Measurements from ENCODE around the gene CFAP58.

Gene CFAP58

DNA sequence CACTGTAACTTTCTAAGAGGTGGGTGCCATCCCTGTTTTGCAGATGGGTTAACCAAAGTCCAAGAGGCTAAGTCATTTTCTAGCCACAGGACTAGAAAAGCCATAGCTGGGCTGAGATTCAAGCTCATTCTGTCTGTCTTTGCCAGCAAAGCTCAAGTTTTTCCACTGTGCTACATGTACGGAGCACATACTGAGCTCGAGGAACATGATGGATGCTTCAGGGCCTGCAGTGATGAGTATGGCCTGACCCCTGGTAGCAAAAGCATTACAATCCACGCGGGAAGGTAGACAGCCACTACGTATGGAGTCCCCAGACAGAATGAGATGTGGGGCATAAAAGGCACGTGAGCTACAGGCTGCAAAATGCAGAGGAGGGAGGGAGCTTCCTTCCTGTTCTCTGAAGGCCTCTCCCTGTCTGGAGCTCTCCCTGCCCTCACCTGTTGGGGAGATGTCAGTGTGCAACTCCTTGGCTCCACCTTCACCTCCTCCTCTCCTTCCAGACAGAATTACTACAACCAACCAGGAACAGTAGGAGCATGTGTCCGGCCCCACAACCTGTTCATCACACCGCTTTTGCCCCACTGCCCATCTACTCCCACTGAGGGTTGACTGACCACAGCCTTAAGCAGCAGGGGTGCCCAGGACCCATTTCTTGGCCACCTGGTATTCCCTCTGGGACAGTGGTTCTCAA lies 31.8 kb upstream of the CFAP58 start:
- DNase-seq, result peak; percentile 31

DNA sequence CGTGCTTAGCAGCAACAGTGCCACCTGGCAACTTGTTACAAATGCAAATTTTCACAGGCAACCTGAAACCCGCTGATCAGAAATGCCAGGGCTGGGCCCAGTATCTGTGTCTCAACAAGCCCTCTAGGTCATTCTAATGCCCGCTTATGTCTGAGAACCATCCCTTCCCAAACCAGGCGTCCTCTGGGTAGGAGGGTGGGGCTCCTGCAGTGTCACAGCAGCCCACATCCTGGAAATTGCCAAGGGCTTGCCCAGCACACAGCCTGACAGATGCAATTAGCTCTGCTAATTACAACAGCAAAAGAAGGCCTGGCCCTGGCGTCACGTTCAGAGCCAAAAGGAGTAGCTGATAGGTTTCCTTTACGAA lies 31.2 kb upstream of the CFAP58 start:
- DNase-seq, result peak; percentile 47

DNA sequence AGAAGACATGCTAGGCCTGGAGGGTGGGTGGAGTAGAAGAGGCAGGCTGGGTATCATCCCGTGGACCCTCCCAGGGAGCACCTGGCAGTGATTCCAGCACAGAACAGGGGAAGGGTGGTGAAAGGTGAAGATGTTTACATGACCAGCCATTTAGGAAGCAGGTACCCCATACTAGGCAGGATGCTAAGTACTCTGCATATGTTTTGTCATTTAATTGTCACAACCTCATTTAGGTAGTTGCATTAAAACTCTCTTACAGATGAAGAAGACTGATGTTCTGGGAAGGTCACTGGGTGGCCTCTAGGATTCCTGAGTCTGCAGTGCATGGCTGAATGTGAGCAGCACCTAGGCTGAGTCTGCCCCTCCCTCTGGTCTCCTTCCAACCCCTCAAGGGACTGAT lies 30.5 kb upstream of the CFAP58 start:
- DNase-seq, result no peak

DNA sequence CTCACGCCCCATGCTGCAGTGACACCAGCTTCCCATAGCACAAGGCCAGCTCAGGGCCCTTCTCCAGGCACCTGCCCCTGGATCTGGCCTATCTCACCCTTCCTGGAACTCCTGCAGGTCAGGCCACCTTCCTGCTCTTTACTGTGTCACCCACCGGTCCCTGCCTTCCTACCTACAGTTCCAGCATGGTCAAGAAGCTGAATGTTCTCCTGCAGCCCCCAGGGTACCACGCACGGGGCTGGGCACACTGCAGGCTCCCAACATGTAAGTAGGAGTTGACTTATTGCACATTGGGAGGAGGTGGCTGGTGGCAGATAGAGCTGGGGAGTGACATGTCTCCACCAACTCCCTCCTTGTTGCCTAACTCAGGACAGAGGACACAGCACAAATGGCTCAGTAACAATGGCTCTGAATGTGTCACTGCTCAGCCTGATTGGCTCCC lies 29.9 kb upstream of the CFAP58 start:
- no peak for DNase-seq

DNA sequence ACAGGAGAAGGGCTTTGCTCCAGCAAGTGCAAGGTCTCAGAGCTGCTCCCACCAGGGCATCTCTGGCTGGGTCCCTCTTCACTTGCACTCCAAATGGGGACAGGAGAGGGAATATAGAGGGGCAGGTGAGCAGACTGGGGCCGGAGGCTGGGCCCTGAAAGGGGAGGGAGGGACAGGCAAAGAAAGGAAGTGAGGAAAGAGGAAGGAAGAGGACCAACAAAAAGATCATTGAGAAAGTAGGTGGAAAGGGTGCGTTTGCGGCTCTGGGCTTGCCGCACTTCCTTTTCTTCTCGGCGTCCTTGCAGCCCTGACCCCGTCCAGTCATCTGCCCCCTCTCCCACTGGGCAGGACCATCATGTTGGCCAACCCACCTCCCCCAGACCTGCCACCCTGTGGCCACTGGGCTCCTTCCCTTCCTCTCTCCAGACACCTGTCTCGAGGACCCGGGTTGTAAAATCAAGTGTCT lies 29.4 kb upstream of the CFAP58 start:
- DNase-seq, result no peak

- DNase-seq, result no peak
Measured at GRCh38 chr10:104324931-104325330, 28.7 kb upstream of the CFAP58 start.

GRCh38 chr10:104325436-104326435 lies 27.9 kb upstream of the CFAP58 start:
- no peak for DNase-seq

GRCh38 chr10:104326991-104327610 lies 26.5 kb upstream of the CFAP58 start:
- DNase-seq, result no peak

DNA sequence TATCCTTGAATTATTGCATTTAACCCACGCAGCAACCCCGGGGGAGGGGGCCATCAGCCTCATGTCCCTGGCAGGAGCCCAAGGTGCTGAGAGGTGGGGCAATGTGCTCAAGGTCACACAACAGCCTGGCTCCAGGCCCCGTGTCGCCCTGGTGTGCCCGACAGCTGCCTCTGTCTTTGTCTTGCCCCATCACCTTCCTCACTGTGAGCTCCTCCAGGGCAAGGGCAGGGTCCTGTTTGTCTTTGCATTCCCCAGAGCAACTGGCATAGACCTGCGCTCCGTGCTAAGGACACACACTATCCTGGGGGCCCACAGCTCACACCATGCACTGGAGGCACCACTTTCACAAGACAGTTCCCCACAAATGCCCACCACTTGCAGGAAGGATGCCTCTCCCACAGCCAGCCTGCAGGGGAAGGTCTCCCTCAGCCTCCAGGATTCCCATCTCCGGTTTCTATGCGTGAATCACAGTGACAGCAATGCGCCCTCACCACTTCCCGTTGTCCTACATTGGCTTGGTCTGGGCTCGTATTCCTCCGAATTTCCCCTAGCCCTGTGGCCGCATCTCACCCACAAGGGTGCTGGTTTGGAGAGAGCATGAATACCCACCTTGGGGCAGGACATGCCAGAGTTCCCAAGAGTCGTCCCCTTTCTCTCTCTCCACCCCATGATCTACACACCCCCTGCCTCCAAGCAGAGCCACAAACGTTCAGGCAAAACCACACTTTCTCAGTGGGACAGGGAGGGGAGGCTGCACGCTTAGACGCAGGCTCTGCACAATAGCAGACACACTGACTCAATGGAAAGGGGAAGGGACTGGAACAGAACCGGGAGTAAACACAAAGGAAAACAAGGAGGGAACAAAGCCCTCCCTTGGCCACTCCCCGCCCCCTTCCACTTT lies 25.6 kb upstream of the CFAP58 start:
- DNase-seq, result no peak

GRCh38 chr10:104328646-104328895 lies 25.1 kb upstream of the CFAP58 start:
- DNase-seq, result no peak

- DNase-seq, result no peak
Measured at GRCh38 chr10:104328896-104329710, 24.5 kb upstream of the CFAP58 start.

GRCh38 chr10:104329735-104330134 lies 23.9 kb upstream of the CFAP58 start:
- DNase-seq, result no peak

DNA sequence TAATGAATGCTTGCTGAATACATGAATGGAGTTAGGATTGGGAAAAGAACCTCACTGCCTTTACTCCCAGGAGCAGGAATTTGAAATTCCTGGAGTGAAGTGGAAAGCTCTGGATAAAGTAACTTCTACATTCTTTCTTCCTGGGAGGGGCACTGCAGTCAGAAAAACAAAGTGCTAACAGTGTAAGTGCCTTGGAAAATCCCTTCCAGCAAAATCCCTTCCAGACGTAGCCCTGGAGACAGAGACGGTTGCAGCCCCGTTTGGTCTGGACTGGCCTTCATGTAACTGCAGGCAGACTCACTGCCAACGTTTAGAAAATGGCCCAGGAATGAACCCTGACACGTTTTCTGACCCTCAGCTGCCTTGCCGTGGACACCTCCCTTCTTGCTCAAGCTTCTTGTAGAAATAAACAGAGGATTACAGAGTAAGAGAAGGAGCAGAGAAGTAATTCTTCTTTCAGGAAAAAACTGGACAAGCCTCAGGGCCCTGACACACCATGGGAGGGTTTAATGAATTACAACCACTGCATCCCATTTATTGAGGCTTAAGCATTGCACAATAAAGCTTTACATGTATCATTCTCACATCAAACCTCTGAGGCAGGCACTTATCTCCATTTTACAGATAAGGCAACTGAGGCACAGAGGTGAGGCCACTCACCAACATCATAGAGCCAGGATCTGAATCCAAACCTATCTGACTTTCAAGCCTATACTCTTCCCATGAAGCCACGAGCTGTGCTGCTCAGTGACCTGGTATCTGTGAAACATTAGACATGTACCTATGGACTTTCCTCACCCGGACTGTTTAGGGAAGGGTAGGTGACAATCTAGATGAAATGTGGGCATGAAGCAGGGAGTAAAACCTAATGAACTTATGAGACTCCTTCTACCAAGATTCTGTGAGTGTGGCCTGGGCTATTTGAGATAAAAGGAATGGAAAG lies 23.2 kb upstream of the CFAP58 start:
- no peak for DNase-seq

DNA sequence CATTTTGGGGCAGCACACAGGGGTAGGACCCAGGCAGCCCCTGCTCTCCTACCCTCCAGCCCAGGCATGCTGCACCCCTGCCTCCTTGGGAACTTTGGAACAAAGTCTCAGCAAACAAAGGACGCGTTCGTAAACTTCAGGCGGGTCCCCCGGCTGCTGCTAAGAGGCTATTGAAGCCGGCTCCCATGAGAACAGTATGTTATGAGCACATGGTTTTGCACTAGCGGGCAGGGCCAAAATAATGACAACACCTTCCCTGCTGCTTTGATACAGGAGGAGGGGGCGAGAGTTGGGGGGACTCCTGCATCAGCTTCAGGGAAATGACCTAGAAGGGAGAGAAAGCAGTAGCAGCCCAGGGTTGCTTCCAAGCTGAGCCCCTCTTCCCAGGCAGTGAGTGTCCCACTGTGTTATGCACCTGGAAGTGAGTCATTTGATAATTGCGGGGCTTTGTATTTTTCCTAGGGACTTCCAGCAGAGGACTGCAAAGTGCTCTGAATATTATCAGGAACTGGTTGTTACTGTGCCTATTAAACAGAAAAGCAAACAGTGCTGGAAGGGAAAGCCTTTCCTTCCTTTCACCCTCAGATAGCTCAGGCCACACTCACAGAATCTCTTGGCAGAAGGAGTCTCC lies 22.3 kb upstream of the CFAP58 start:
- DNase-seq, result no peak

DNA sequence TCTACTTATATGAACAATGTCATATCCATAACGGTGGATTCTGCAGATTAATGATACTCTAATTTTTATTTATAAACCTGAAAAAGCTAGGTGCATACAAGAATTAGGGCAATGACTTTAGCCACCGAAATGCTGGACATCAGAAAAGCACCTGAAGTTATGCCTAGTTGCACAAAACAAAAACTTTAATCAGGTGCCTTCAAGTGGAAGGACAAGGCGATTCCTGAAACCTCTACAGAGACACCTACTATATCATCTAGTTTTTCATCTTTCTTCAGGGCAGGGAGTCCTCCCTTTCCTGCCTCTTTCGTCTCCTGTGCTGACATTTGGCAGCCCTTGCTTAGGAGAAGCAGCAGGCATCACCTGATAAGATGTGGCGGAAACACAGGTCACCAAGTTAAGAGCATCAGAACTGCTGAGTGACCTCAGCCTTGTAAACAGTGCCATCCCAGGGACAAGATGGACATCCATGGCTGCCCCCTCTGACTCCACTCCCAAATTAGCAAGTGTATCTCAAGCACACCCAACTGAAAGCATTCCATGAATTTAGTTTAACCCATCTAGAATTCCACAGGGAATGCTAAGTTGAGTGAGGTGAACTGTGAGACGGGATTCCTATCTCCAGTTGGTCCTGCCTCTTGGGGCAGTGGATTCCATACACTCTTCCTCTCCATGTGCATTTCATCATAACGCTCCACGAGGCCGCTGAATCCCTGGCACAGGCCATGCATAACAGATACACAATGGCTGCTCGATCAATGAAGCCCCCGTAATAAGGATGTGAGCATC lies 21.2 kb upstream of the CFAP58 start:
- no peak for DNase-seq

DNA sequence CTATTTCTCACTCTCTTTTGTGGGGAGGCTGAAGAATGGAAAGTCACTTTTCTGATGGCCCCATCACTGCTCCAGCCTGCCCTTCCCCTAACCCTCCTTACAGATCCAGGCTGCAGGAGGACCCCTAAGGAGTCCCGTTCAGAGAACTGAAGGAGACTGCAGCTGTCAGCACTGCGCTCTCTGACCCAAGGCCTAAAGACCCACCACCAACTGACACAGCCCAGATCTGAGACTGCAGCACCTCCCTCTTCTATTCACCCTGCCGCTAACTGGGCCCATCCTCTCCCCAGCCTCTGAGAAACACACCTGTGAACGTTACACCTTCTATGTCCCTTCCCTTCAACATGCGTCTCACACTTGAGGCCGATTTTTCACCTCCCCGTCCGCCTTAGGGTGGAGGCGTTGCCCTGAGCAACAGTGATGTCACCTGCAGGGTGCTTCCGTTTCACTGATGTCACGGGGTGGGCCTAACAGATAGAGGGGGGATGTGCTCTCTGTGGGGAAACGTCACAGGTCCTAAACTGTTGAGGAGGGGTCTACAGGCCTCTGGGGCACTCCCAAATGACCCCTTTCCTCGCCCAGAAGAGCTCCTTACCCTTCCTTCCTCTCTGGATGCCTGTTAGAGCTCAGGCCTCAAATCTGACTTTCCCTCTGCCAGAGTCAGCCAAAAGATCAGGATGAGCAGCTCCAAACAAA lies 20.5 kb upstream of the CFAP58 start:
- DNase-seq, result no peak

- no peak for DNase-seq
Measured at GRCh38 chr10:104333728-104334373, 19.8 kb upstream of the CFAP58 start.

GRCh38 chr10:104334561-104334960 lies 19.1 kb upstream of the CFAP58 start:
- DNase-seq, result no peak
